ENCODE data around the gene BSX. TPM values are rescaled to one million over a fixed set of nuclear protein-coding genes. Genes with fewer than 3 reads are reported as not detected.

Gene BSX
- total RNA-seq: not detected

DNA sequence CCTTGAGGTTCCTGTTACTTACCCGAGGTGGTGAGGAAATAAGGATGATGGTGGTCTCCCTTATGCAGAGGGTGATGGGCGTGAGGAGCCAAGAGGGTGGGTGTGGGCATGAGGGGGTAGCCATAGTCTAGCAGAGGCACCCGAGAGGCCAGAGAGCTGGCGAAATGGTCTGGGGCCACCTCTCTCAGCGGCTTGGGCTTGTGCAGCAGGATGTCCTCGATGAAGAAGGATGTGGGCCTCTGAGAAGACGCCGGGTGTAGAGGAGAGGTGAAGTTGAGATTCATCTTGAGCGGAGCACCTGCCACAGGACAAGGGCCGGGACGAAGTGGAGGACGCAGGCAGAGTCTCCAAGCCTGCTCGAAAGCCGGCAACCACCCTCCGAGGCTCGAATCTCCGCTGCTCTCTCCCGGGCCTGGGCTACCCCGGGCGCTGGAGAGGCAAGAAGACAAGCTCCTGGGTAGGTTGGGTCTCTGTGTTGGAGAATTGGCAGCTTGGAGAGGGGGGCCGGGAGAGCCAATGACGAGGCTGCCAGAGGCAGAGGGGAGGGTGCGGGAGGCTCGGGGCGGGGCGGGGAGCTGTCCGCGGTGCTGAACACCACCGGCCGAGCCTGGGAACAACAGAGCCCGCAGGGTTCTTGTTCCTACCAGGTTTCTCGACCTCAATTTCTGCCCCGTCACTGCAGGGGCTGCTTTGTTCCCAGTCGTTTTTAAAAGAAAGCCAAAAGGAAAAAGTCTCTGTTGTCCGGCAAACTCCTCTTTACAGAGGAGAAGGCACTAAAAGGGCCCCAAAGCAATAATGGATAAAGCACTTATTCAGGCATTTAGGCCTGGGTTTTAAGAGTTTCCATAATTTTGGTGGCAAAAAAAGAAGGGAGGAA lies at the start of gene BSX:
BSX (minus strand) TSS at position 447 of the 877 bp plus-strand sequence; CDS start at position 284, 163 bp downstream.
- TF ChIP-seq, protein P1, sequence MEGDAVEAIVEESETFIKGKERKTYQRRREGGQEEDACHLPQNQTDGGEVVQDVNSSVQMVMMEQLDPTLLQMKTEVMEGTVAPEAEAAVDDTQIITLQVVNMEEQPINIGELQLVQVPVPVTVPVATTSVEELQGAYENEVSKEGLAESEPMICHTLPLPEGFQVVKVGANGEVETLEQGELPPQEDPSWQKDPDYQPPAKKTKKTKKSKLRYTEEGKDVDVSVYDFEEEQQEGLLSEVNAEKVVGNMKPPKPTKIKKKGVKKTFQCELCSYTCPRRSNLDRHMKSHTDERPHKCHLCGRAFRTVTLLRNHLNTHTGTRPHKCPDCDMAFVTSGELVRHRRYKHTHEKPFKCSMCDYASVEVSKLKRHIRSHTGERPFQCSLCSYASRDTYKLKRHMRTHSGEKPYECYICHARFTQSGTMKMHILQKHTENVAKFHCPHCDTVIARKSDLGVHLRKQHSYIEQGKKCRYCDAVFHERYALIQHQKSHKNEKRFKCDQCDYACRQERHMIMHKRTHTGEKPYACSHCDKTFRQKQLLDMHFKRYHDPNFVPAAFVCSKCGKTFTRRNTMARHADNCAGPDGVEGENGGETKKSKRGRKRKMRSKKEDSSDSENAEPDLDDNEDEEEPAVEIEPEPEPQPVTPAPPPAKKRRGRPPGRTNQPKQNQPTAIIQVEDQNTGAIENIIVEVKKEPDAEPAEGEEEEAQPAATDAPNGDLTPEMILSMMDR (IDR thresholded peaks at IDR 0.05): no peak
- H3K36me3 ChIP-seq: no peaks in the 10 kb centered on the region
- DNase-seq (ENCODE audit: low spot score): no peak
- H3K27ac ChIP-seq: no peak within 1 kb of the TSS
- H3K9me3 ChIP-seq: no peaks in the 10 kb centered on the region
- H3K27me3 ChIP-seq: peaks cover 48 to 53% of the 10 kb centered on the region in 2 donors
- no peak within 1 kb of the TSS for H3K4me3 ChIP-seq
- H3K4me1 ChIP-seq: peaks cover 0 to 27% of the 10 kb centered on the region in 2 donors

DNA sequence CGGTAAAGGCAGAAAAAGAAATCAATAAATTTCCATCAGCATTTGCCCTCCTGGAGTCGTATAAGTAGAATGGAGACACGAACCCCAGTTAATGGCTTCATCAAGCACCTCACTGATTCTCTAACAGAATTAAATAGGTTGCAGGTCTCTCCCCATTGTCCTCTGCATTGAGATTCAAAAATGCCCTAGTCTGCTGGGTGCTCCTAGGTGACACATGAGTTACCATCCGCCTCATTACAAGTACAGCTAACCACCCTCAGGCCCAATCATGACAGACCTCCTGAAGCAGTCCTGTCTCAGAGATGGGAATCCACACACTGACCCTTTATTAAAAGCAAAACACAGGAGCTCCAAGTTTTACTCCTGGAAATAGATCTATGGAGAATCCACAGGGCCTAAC lies 48.9 kb upstream of the BSX start:
- Histone ChIP-seq H3K36me3 (no peaks in the 10 kb centered on the region), H3K4me3 (no peak overlapping the region), H3K9me3 (no peaks in the 10 kb centered on the region), H3K27ac (no peak overlapping the region), H3K27me3 (no peaks in the 10 kb centered on the region), H3K4me1 (no peaks in the 10 kb centered on the region)
- DNase-seq (ENCODE audit: low spot score): no peak
- TF ChIP-seq, protein P1 (IDR thresholded peaks at IDR 0.05): no peak

DNA sequence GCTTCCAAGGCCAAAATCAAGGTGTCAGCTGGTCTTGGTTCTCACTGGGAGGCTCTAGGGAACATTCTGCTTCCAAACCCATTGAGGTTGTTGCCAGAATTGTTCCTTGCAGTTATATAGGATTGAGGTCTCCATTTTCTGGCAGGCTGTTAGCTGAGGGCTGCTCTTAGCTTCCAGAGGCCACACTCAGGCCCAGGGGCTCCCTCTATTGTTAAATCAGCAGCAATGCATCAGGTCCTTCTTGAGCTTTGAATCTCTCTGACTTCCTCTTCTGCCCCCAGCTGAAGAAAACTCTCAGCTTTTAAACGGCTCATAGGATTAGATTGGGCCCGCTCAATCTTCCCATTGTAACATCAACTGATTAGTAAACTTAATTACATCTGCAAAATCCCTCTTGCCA lies 39.3 kb upstream of the BSX start:
- Histone ChIP-seq H3K4me3 (no peak overlapping the region), H3K4me1 (no peaks in the 10 kb centered on the region), H3K27ac (no peak overlapping the region), H3K27me3 (no peaks in the 10 kb centered on the region), H3K36me3 (no peaks in the 10 kb centered on the region), H3K9me3 (no peaks in the 10 kb centered on the region)
- TF ChIP-seq, protein P1 (IDR thresholded peaks at IDR 0.05): peak in 1 of 2 donors; percentile 51
- DNase-seq (ENCODE audit: low spot score): no peak

DNA sequence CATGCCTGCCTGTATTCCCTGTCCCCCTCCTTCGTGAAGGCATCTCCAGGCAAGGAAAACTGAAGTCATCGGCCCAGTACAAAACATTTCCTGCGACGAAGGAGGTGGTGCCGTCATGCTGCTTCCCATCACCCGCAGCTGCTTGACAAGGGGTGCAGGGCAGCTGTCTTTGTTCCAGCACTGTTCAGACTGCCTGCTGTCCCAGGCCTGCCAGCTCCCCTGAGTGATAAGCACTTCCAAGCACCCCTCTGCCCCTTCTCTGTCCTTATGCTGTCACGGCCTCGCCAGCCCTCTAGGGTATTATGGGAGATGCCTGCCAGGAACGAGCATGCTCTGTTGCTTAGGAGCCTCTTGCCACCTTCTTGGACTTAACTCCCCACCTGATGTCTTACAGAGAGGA lies 37.1 kb upstream of the BSX start:
- Histone ChIP-seq H3K4me3 (no peak overlapping the region), H3K27me3 (no peaks in the 10 kb centered on the region), H3K27ac (no peak overlapping the region), H3K36me3 (no peaks in the 10 kb centered on the region), H3K9me3 (no peaks in the 10 kb centered on the region), H3K4me1 (no peaks in the 10 kb centered on the region)
- DNase-seq (ENCODE audit: low spot score): no peak
- TF ChIP-seq, protein P1 (IDR thresholded peaks at IDR 0.05): no peak

DNA sequence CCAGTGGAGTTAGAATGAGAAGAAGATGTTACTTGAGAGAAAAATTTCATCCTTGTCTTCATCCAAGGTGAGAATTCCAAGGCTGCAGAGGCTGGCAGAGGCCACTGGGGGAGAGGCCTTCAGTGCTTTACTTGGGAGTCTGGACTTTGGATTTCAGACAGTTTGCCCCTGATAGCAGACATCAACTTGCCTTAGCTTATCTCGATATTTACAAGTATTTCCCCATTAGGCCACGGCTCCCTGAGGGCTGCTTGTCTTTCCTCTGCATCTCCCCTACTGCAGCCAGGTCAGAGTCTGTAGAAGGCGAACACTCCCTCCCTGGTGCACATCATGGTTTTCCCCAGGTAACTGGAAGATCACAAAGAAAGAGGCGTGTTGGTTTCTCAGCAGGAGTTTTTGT lies 29.9 kb upstream of the BSX start:
- H3K4me3 ChIP-seq: no peak overlapping the region
- H3K27ac ChIP-seq: no peak overlapping the region
- H3K9me3 ChIP-seq: no peaks in the 10 kb centered on the region
- no peaks in the 10 kb centered on the region for H3K36me3 ChIP-seq
- no peaks in the 10 kb centered on the region for H3K27me3 ChIP-seq
- H3K4me1 ChIP-seq: no peaks in the 10 kb centered on the region
- no peak for DNase-seq (ENCODE audit: low spot score)
- TF ChIP-seq, protein P1 (IDR thresholded peaks at IDR 0.05): no peak

Measured in right atrium auricular region (tissue), 2 donors.